ENCODE data around the gene FRMD5. TPM values are rescaled to one million over a fixed set of nuclear protein-coding genes. Genes with fewer than 3 reads are reported as not detected.

Gene FRMD5
- total and polyA plus RNA-seq, 2 donors (not counting 1 experiment from before 2014, with no cell fraction given), result 1.9 to 4.3 TPM

DNA sequence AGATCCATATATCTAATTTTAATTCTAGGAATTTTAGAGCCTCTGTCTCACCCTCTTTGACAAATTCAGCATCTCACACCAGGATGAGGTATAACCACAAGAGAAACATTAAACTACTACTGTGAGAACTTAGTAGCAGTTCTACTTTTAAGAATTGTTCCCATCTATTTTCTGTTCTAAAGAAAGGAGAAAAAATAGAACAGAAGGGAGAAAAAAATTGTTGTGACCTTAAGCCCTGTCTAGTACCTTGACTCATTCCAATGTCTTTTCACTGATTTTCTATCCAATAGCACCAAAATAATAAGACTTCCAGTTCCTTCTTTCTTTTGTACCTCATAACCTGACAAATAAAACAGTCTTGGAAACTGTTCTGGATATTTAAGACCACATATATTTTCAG, 37.0 kb downstream of the FRMD5 start:
- Histone ChIP-seq H3K9me3 (ENCODE audit: control insufficient read depth, insufficient read depth, low read depth, low read length) (no peaks in the 10 kb centered on the region), H2AFZ (ENCODE audit: low read length) (no peak overlapping the region), H4K20me1 (ENCODE audit: control insufficient read depth, extremely low read depth, insufficient read depth, low read length) (no peaks in the 10 kb centered on the region), H3K9ac (ENCODE audit: insufficient read depth, low read length) (no peak overlapping the region), H3K36me3 (ENCODE audit: control insufficient read depth, insufficient read depth, low read length) (no peaks in the 10 kb centered on the region), H3K4me1 (ENCODE audit: control insufficient read depth, extremely low read depth, insufficient read depth, low read length) (peaks cover 9% of the 10 kb centered on the region), H3K4me3 (replicated peaks in 1 of 4; ENCODE audit: control extremely low read depth in 1 of 4, insufficient read depth in 1 of 4, low read depth in 3 of 4, low read length in 4 of 4) (no peak overlapping the region), H3K27ac (ENCODE audit: insufficient read depth, low read length) (peak overlapping the region; percentile 67), H3K27me3 (ENCODE audit: control insufficient read depth, insufficient read depth, low read length) (no peaks in the 10 kb centered on the region), H3K79me2 (ENCODE audit: control insufficient read depth, insufficient read depth, low read length) (no peaks in the 10 kb centered on the region), H3K4me2 (ENCODE audit: extremely low read depth, insufficient read depth, low read length) (peak overlapping the region; percentile 48)
- no peak for DNase-seq (ENCODE audit: low read depth in 2 of 2)
- TF ChIP-seq EZH2 (IDR thresholded peaks at IDR 0.05; ENCODE audit: low read length, missing control alignments), result no peak
- TF ChIP-seq, protein P1, sequence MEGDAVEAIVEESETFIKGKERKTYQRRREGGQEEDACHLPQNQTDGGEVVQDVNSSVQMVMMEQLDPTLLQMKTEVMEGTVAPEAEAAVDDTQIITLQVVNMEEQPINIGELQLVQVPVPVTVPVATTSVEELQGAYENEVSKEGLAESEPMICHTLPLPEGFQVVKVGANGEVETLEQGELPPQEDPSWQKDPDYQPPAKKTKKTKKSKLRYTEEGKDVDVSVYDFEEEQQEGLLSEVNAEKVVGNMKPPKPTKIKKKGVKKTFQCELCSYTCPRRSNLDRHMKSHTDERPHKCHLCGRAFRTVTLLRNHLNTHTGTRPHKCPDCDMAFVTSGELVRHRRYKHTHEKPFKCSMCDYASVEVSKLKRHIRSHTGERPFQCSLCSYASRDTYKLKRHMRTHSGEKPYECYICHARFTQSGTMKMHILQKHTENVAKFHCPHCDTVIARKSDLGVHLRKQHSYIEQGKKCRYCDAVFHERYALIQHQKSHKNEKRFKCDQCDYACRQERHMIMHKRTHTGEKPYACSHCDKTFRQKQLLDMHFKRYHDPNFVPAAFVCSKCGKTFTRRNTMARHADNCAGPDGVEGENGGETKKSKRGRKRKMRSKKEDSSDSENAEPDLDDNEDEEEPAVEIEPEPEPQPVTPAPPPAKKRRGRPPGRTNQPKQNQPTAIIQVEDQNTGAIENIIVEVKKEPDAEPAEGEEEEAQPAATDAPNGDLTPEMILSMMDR (conservative IDR thresholded peaks at IDR 0.05 in 1 of 2, IDR thresholded peaks at IDR 0.05 in 1 of 2; ENCODE audit: low read depth in 1 of 2, low read length in 2 of 2), result no peak

DNA sequence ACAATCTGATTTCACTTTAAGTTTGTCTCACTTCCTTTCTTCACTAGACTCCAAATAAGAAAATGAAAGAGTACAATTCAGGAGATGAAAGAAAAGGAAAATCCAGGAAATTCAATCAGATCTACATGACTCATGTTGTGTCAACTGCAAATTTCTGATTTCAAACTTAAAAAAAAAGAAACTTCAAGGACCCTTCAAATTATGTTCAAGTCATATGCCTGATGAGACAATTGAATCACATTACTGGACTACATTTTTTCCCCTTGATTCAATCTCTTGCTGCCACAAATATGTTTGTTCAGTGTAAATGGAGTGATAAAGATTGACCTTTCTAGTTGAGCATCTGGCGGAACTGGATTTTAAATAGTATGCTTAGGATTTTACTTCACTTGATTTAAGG, 37.4 kb downstream of the FRMD5 start:
- Histone ChIP-seq H3K79me2 (ENCODE audit: control insufficient read depth, insufficient read depth, low read length) (no peaks in the 10 kb centered on the region), H2AFZ (ENCODE audit: low read length) (no peak overlapping the region), H3K4me1 (ENCODE audit: control insufficient read depth, extremely low read depth, insufficient read depth, low read length) (peaks cover 9% of the 10 kb centered on the region), H3K36me3 (ENCODE audit: control insufficient read depth, insufficient read depth, low read length) (no peaks in the 10 kb centered on the region), H3K4me3 (replicated peaks in 1 of 4; ENCODE audit: control extremely low read depth in 1 of 4, insufficient read depth in 1 of 4, low read depth in 3 of 4, low read length in 4 of 4) (no peak overlapping the region), H3K9ac (ENCODE audit: insufficient read depth, low read length) (no peak overlapping the region), H3K4me2 (ENCODE audit: extremely low read depth, insufficient read depth, low read length) (peak overlapping the region; percentile 64), H3K27me3 (ENCODE audit: control insufficient read depth, insufficient read depth, low read length) (no peaks in the 10 kb centered on the region), H3K9me3 (ENCODE audit: control insufficient read depth, insufficient read depth, low read depth, low read length) (no peaks in the 10 kb centered on the region), H4K20me1 (ENCODE audit: control insufficient read depth, extremely low read depth, insufficient read depth, low read length) (no peaks in the 10 kb centered on the region), H3K27ac (ENCODE audit: insufficient read depth, low read length) (peak overlapping the region; percentile 67)
- TF ChIP-seq, protein P1 (conservative IDR thresholded peaks at IDR 0.05 in 1 of 2, IDR thresholded peaks at IDR 0.05 in 1 of 2; ENCODE audit: low read depth in 1 of 2, low read length in 2 of 2), result no peak
- no peak for TF ChIP-seq EZH2 (IDR thresholded peaks at IDR 0.05; ENCODE audit: low read length, missing control alignments)
- peak; percentile 88 to 99 for DNase-seq (ENCODE audit: low read depth in 2 of 2)

DNA sequence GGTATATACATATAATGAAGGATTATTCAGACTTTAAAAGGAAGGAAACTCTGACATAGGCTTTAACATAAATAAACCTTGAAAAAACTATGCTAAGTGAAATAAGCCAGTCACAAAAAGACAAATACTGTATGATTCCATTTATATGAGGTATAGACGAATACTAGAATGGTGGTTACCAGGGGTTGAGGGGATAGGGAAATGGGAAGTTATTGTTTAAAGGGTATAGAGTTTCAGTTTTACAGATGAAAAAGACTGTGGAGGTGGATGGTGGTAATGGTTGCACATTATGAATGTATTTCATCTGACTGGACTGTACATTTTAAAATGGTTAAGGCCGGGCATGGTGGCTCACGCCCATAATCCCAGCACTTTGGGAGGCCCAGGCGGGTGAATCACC, 41.7 kb downstream of the FRMD5 start:
- no peaks in the 10 kb centered on the region for H3K79me2 ChIP-seq (ENCODE audit: control insufficient read depth, insufficient read depth, low read length)
- TF ChIP-seq, protein P1 (conservative IDR thresholded peaks at IDR 0.05 in 1 of 2, IDR thresholded peaks at IDR 0.05 in 1 of 2; ENCODE audit: low read depth in 1 of 2, low read length in 2 of 2), result no peak
- no peak for TF ChIP-seq EZH2 (IDR thresholded peaks at IDR 0.05; ENCODE audit: low read length, missing control alignments)
- DNase-seq (ENCODE audit: low read depth in 2 of 2), result peak in 1 of 2 donors; percentile 10

More for the DNA sequence above, 41.7 kb downstream of the FRMD5 start:
- Histone ChIP-seq H3K4me3 (replicated peaks in 1 of 4; ENCODE audit: control extremely low read depth in 1 of 4, insufficient read depth in 1 of 4, low read depth in 3 of 4, low read length in 4 of 4) (no peak overlapping the region), H3K9me3 (ENCODE audit: control insufficient read depth, insufficient read depth, low read depth, low read length) (no peaks in the 10 kb centered on the region), H3K4me2 (ENCODE audit: extremely low read depth, insufficient read depth, low read length) (no peak overlapping the region), H3K9ac (ENCODE audit: insufficient read depth, low read length) (no peak overlapping the region), H3K4me1 (ENCODE audit: control insufficient read depth, extremely low read depth, insufficient read depth, low read length) (peaks cover 3% of the 10 kb centered on the region), H3K27ac (ENCODE audit: insufficient read depth, low read length) (no peak overlapping the region), H3K36me3 (ENCODE audit: control insufficient read depth, insufficient read depth, low read length) (no peaks in the 10 kb centered on the region), H3K27me3 (ENCODE audit: control insufficient read depth, insufficient read depth, low read length) (no peaks in the 10 kb centered on the region), H2AFZ (ENCODE audit: low read length) (no peak overlapping the region), H4K20me1 (ENCODE audit: control insufficient read depth, extremely low read depth, insufficient read depth, low read length) (no peaks in the 10 kb centered on the region)

Measured in fibroblast of lung (primary cell).